Progenitor cell of endocrine pancreas (in vitro differentiated cells): ENCODE measurements around the gene SUPT3H. TPM values are rescaled to one million over a fixed set of nuclear protein-coding genes. Genes with fewer than 3 reads are reported as not detected.

Source experiments
- DNase-seq: peaks from one replicate; pipeline ENCODE4 v3.0.0; 2021; ENCODE audit warnings: low spot score; ENCODE audit not compliant: unreplicated experiment
- H3K27ac Mint-ChIP-seq: 2 replicates; pipeline ENCODE4 v1.8.0; 2021; ENCODE audit warnings: mild to moderate bottlenecking, moderate library complexity, mixed read lengths
- H3K27me3 Mint-ChIP-seq: 2 replicates; pipeline ENCODE4 v1.8.0; 2021; ENCODE audit warnings: mixed read lengths
- H3K36me3 Mint-ChIP-seq: 2 replicates; pipeline ENCODE4 v1.8.0; 2022; ENCODE audit warnings: mixed read lengths; ENCODE audit not compliant: insufficient read depth
- H3K4me1 Mint-ChIP-seq: 2 replicates; pipeline ENCODE4 v1.8.0; 2021; ENCODE audit warnings: low read depth, mixed read lengths
- H3K4me3 Mint-ChIP-seq: 2 replicates; pipeline ENCODE4 v1.8.0; 2021; ENCODE audit warnings: low read depth, mild to moderate bottlenecking, moderate library complexity, mixed read lengths
- H3K9me3 Mint-ChIP-seq: 2 replicates; pipeline ENCODE4 v1.8.0; 2021; ENCODE audit warnings: low read depth, mixed read lengths
- total RNA-seq: library from RNA; stranded (reverse); gene quantifications from 2 replicates; pipeline ENCODE4 v1.2.1, GENCODE V29; 2021
- TF ChIP-seq, protein P1 (sequence below): fragments of 200-600 bp; sonication (generic); IDR thresholded peaks from one replicate; pipeline ENCODE4 v1.5.0; 2021; ENCODE audit warnings: antibody characterized with exemption, mild to moderate bottlenecking; ENCODE audit not compliant: unreplicated experiment

The SUPT3H gene
- total RNA-seq, 1 donor from 2014 or later = 40.5 TPM

DNA sequence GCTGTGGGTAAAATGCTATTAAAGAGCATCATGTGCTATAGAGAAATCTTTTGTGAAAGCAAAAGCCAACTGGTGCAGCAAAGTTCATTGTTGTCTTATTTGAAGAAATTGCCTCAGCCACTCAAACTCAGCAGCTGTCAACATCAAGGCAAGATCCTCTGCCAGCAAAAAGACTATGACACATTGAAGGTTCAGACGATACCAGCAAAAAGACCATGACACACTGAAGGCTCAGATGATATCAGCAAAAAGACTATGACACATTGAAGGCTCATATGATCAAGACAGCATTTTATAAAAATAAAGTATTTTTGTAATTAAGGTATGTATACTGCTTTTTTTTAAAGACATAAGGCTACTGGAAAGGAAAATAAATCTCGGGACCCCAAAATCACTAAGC is 168.0 kb downstream of the SUPT3H start:
- Mint-ChIP-seq H3K4me3 (no peak overlapping the region), H3K36me3 (peaks cover 25% of the 10 kb centered on the region), H3K4me1 (peaks cover 11% of the 10 kb centered on the region), H3K9me3 (peaks cover 30% of the 10 kb centered on the region), H3K27me3 (no peaks in the 10 kb centered on the region), H3K27ac (no peak overlapping the region)
- DNase-seq = no peak
- TF ChIP-seq, protein P1, sequence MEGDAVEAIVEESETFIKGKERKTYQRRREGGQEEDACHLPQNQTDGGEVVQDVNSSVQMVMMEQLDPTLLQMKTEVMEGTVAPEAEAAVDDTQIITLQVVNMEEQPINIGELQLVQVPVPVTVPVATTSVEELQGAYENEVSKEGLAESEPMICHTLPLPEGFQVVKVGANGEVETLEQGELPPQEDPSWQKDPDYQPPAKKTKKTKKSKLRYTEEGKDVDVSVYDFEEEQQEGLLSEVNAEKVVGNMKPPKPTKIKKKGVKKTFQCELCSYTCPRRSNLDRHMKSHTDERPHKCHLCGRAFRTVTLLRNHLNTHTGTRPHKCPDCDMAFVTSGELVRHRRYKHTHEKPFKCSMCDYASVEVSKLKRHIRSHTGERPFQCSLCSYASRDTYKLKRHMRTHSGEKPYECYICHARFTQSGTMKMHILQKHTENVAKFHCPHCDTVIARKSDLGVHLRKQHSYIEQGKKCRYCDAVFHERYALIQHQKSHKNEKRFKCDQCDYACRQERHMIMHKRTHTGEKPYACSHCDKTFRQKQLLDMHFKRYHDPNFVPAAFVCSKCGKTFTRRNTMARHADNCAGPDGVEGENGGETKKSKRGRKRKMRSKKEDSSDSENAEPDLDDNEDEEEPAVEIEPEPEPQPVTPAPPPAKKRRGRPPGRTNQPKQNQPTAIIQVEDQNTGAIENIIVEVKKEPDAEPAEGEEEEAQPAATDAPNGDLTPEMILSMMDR = no peak

DNA sequence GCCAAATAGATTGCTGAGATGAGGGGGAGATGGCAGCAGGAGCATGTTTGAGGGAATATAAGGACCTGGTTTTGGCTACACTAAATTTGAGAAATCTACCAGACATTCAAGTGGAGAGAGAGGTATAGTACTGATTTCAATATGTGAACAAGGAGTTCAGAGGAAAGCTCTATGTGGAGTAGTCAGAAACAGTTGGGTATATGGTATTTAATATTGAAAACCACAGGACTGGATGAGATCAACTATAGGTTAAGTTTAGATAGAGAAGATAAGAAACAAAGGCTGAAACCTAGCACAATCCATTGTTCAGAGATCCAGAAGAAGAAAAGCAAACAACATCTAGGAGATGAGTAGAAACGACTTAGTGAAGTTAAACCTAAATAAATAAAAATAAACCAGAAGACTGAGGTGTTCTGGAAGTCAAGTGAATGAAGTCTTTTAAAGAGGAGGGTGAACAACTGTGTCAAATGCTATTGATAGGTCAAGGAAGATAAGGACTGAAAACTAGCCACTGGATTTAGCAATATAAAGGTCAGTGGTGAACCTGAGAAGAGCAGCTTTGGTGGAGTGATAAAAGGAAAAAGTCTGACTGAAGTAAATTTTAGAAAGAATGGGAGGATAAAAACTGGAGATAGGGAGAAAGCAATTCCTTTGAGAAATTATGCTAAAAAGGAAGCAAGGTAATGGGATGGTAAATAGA is 170.8 kb downstream of the SUPT3H start:
- Mint-ChIP-seq H3K27me3 (no peaks in the 10 kb centered on the region), H3K4me3 (no peak overlapping the region), H3K27ac (no peak overlapping the region), H3K9me3 (peaks cover 30% of the 10 kb centered on the region), H3K4me1 (peaks cover 9% of the 10 kb centered on the region), H3K36me3 (peaks cover 25% of the 10 kb centered on the region)
- TF ChIP-seq, protein P1 = no peak
- DNase-seq = no peak

DNA sequence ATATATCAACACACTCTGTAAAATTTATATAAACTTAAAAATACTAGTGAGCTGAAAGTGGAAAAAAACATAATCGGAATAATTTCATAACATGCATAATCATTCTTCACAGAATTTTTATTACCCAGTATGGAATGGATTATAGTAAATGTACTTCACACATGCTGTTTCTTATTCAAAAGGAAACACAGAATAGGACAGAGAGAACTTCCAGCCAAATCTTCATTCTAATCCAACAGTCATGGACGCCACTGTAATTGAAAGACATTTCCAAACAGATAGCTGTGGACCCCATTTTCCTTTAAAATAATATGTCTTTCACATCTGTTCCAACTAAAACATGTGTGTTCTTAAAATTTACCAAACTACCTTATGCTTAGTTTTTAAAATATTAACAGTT is 176.2 kb downstream of the SUPT3H start:
- Mint-ChIP-seq H3K27ac (no peak overlapping the region), H3K36me3 (no peaks in the 10 kb centered on the region), H3K27me3 (no peaks in the 10 kb centered on the region), H3K4me3 (no peak overlapping the region), H3K9me3 (no peaks in the 10 kb centered on the region), H3K4me1 (peaks cover 7% of the 10 kb centered on the region)
- no peak for DNase-seq
- TF ChIP-seq, protein P1 = no peak

DNA sequence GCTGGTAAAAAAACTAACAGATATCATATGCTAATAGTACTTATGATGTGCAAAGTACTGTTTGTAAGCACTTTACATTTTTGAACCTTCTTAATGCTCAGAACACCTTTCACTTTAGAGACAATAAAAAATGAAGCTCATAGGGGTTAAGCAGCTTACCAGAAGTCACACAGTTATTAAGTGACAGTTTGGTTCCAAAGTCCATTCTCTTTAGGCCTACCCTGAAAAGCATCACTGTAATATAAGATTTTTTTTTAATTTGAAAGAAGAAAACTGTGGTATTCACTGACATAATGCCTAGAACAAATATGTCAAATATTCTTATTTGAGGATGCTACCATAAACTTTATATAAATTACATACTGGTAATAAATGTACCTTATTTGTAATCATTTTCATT is 177.2 kb downstream of the SUPT3H start:
- no peaks in the 10 kb centered on the region for H3K9me3 Mint-ChIP-seq

DNA sequence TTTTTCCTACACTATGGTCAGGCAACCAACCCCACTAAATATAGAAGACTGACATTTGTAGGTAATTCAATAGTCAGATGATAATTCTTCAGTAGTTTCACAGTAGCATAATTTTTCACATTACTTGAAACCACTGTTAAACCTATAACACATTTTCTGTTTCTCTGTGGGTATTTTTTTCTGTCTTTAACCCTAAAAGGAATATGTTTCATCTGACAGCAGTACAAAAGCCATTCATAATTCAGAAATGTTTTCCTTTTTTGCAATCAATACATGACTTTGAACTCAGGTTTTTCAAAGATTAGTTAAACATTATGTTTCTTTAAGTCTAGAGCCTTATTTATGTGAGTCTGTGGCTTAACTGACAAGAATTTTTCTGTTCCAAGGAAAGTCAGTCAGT is 178.2 kb downstream of the SUPT3H start:
- H3K27me3 Mint-ChIP-seq = no peaks in the 10 kb centered on the region
- no peaks in the 10 kb centered on the region for H3K9me3 Mint-ChIP-seq
- peaks cover 7% of the 10 kb centered on the region for H3K4me1 Mint-ChIP-seq
- H3K27ac Mint-ChIP-seq = no peak overlapping the region
- no peak for DNase-seq
- H3K36me3 Mint-ChIP-seq = no peaks in the 10 kb centered on the region
- no peak overlapping the region for H3K4me3 Mint-ChIP-seq
- TF ChIP-seq, protein P1 = no peak

More for the DNA sequence above, 177.2 kb downstream of the SUPT3H start:
- Mint-ChIP-seq H3K4me3 (no peak overlapping the region), H3K27ac (no peak overlapping the region), H3K36me3 (no peaks in the 10 kb centered on the region), H3K4me1 (peaks cover 7% of the 10 kb centered on the region), H3K27me3 (no peaks in the 10 kb centered on the region)
- TF ChIP-seq, protein P1 = no peak
- DNase-seq = no peak
